Measurements from ENCODE around the gene HES1. TPM values are rescaled to one million over a fixed set of nuclear protein-coding genes. Genes with fewer than 3 reads are reported as not detected.
"Not testable (repeated sequence)": the region's sequence is repeated elsewhere in the genome, so short reads cannot be mapped to it uniquely, and the experiment has no call there.

HES1 gene
- total RNA-seq, 1 donor from 2014 or later = 51.6 TPM

DNA sequence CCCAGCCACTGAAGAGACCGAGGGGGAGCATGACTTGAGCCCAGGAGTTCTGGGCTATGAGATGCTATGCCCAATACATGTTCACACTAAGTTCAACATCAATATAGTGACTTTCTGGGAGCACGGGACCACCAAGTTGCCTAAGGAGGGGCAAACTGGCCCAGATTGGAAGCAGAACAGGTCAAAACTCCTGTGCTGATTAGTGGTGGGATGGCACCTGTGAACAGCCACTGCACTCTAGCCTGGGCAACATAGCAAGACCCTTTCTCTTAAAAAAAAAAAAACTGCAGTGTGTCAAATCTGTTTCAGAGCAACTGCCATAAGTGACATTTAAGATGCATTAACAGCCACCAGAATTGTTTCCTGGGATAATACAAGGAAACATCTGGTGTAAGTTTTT, 9.8 kb downstream of the HES1 start:
- peaks cover 27% of the 10 kb centered on the region for H3K4me1 Mint-ChIP-seq (ENCODE audit: unreplicated experiment)
- no peaks in the 10 kb centered on the region for H3K9me3 Mint-ChIP-seq (ENCODE audit: unreplicated experiment)
- no peak overlapping the region for H3K27ac Mint-ChIP-seq (ENCODE audit: unreplicated experiment)
- H3K4me3 Mint-ChIP-seq (ENCODE audit: unreplicated experiment) = no peak overlapping the region
- no peaks in the 10 kb centered on the region for H3K36me3 Mint-ChIP-seq (ENCODE audit: unreplicated experiment)
- no peak for DNase-seq (ENCODE audit: extremely low spot score, unreplicated experiment)
- TF ChIP-seq, protein P1, sequence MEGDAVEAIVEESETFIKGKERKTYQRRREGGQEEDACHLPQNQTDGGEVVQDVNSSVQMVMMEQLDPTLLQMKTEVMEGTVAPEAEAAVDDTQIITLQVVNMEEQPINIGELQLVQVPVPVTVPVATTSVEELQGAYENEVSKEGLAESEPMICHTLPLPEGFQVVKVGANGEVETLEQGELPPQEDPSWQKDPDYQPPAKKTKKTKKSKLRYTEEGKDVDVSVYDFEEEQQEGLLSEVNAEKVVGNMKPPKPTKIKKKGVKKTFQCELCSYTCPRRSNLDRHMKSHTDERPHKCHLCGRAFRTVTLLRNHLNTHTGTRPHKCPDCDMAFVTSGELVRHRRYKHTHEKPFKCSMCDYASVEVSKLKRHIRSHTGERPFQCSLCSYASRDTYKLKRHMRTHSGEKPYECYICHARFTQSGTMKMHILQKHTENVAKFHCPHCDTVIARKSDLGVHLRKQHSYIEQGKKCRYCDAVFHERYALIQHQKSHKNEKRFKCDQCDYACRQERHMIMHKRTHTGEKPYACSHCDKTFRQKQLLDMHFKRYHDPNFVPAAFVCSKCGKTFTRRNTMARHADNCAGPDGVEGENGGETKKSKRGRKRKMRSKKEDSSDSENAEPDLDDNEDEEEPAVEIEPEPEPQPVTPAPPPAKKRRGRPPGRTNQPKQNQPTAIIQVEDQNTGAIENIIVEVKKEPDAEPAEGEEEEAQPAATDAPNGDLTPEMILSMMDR (IDR thresholded peaks at IDR 0.05) = no peak
- peaks cover 28% of the 10 kb centered on the region for H3K27me3 Mint-ChIP-seq (ENCODE audit: unreplicated experiment)

DNA sequence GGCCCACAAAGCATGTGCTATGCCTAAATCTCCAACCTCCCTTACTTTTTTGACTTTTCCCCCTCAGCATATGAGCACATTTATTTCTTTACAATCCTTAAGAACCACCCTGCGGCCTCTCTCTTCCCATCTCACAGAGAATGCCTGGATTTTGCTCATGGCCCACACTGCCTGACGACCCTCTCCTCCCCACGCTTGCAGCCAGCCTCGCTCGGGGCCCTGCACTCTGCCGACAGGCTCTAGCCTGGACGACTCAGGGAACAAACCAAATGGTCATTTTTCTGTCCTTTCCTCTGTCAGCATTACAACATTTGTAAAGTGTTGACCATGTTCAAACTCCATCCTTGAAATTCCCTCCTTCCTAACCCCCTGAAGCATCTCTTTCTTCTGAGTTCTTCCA, 11.7 kb downstream of the HES1 start:
- Mint-ChIP-seq H3K36me3 (ENCODE audit: unreplicated experiment) (no peaks in the 10 kb centered on the region), H3K9me3 (ENCODE audit: unreplicated experiment) (no peaks in the 10 kb centered on the region), H3K4me3 (ENCODE audit: unreplicated experiment) (no peak overlapping the region), H3K4me1 (ENCODE audit: unreplicated experiment) (peaks cover 14% of the 10 kb centered on the region), H3K27ac (ENCODE audit: unreplicated experiment) (no peak overlapping the region), H3K27me3 (ENCODE audit: unreplicated experiment) (peaks cover 36% of the 10 kb centered on the region)
- TF ChIP-seq, protein P1 (IDR thresholded peaks at IDR 0.05) = no peak
- no peak for DNase-seq (ENCODE audit: extremely low spot score, unreplicated experiment)

DNA sequence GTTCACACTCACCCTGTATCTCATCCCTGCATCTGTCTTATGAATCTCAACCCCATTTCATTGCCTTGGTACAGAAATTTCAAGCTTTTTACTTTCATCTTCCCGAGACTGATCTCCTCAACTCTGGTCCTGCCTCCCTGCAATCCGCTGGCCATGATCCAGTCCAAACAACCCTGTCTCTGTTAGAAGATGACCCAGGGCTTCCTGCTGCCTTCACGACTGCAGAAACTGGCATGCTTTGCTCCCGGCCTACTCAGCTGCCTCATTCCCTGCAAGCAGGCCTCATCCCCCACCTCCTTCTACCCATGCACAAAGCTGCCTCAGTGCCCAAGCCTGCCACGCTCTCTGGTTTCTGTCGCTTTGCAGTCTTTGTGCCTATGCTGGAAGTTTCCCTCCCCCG, 12.4 kb downstream of the HES1 start:
- no peak overlapping the region for H3K27ac Mint-ChIP-seq (ENCODE audit: unreplicated experiment)
- peaks cover 12% of the 10 kb centered on the region for H3K4me1 Mint-ChIP-seq (ENCODE audit: unreplicated experiment)
- no peaks in the 10 kb centered on the region for H3K9me3 Mint-ChIP-seq (ENCODE audit: unreplicated experiment)
- peaks cover 42% of the 10 kb centered on the region for H3K27me3 Mint-ChIP-seq (ENCODE audit: unreplicated experiment)
- H3K36me3 Mint-ChIP-seq (ENCODE audit: unreplicated experiment) = no peaks in the 10 kb centered on the region
- TF ChIP-seq, protein P1 (IDR thresholded peaks at IDR 0.05) = no peak
- no peak for DNase-seq (ENCODE audit: extremely low spot score, unreplicated experiment)
- no peak overlapping the region for H3K4me3 Mint-ChIP-seq (ENCODE audit: unreplicated experiment)

DNA sequence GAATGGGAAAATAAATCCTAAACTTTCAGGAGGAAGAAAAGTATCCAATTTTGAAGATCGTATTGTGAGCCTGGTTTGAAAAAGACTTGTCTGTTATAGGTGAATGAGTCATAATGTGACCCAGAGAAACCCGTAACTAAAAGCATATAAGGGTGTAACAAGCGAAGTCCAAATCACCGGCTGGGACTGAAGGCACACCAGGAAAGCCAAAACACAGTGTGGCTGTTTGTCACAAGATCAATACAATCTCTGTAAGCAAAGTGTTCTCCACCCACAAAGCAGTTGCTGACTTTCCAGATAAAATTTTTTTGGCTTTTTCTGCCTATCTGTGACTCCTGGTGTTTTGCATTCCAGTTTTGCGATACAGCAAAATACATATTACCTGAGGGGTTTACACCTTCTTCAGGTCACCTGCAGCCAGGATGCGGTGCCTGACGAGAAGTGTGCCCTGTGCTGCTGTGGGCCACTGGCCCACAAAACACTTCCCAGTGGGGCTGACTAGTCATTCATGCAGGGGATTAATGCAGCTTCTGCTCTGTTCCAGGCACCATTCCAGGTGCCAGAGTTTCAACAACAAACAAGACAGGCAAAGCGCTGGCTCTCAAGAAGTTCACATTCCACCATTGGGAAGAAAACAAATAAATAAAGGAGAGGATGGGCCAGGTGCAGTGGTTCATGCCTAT, 14.4 kb downstream of the HES1 start:
- Mint-ChIP-seq H3K4me1 (ENCODE audit: unreplicated experiment) (peaks cover 12% of the 10 kb centered on the region), H3K27ac (ENCODE audit: unreplicated experiment) (no peak overlapping the region), H3K4me3 (ENCODE audit: unreplicated experiment) (no peak overlapping the region), H3K36me3 (ENCODE audit: unreplicated experiment) (no peaks in the 10 kb centered on the region), H3K9me3 (ENCODE audit: unreplicated experiment) (no peaks in the 10 kb centered on the region), H3K27me3 (ENCODE audit: unreplicated experiment) (peaks cover 50% of the 10 kb centered on the region)
- no peak for DNase-seq (ENCODE audit: extremely low spot score, unreplicated experiment)
- TF ChIP-seq, protein P1 (IDR thresholded peaks at IDR 0.05) = no peak

DNA sequence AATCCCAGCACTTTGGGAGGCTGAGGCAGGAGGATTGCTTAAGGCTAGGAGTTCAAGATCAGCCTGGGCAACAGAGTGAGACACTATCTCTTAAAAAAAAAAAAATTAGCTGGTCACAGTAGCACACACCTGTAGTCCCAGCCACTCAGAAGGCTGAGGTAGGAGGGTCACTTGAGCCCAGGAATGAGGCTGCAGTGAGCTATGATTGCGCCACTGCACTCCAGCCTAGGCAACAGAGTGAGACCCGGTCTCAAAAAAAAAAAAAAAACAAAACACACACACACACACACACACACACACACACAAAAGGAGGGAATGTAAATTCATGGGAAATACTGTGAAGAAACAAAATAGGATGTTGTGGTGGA, 15.0 kb downstream of the HES1 start:
- Mint-ChIP-seq H3K4me1 (ENCODE audit: unreplicated experiment) (peaks cover 12% of the 10 kb centered on the region), H3K27me3 (ENCODE audit: unreplicated experiment) (peaks cover 54% of the 10 kb centered on the region)
- H3K9me3 Mint-ChIP-seq (ENCODE audit: unreplicated experiment); H3K27ac Mint-ChIP-seq (ENCODE audit: unreplicated experiment); H3K4me3 Mint-ChIP-seq (ENCODE audit: unreplicated experiment); H3K36me3 Mint-ChIP-seq (ENCODE audit: unreplicated experiment); DNase-seq (ENCODE audit: extremely low spot score, unreplicated experiment): not testable (repeated sequence)
